Liver (tissue), 3 donors: ENCODE results near the gene ASH1L.

Experiments
- JUND ChIP-seq, 2 donors: IDR thresholded peaks; 2 replicates each; pipeline ENCODE4 v1.6.1; 2016; ENCODE audit warnings: antibody characterized with exemption in 2 of 2
- YY1 ChIP-seq: IDR thresholded peaks from 2 replicates; pipeline ENCODE4 v1.6.1; 2016; ENCODE audit warnings: antibody characterized with exemption, mild to moderate bottlenecking
- TF ChIP-seq, protein P1 (sequence below): IDR thresholded peaks from 2 replicates; pipeline ENCODE4 v1.6.1; 2016; ENCODE audit warnings: antibody characterized with exemption
- TF ChIP-seq, protein P2 (sequence below): fragments of 150-350 bp; IDR thresholded peaks from 2 replicates; pipeline ENCODE4 v1.5.1; 2017; ENCODE audit warnings: improper control_type of control experiment, low read depth, low read length; ENCODE audit not compliant: missing input control
- TF ChIP-seq, protein P3 (sequence below): IDR thresholded peaks from 2 replicates; pipeline ENCODE4 v1.6.1; 2016; ENCODE audit warnings: antibody characterized with exemption
- donor health status: healthy.
- donor health status: healthy.

DNA sequence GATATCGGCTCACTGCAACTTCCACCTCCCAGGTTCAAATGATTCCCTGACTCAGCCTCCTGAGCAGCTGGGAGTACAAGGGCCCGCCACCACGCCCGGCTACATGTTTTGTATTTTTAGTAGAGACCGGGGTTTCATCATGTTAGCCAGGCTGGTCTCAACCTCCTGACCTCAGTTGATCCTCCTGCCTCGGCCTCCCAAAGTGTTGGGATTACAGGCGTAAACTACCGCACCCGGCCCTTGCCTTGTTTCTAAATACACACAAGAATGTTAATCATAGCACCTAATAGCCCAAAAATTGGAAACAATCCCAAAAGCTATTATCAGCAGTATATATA, 46.3 kb upstream of the ASH1L start:
- TF ChIP-seq JUND (IDR thresholded peaks at IDR 0.05) (no peak), YY1 (no peak)
- TF ChIP-seq, protein P1, sequence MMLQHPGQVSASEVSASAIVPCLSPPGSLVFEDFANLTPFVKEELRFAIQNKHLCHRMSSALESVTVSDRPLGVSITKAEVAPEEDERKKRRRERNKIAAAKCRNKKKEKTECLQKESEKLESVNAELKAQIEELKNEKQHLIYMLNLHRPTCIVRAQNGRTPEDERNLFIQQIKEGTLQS, result no peak
- TF ChIP-seq, protein P2, sequence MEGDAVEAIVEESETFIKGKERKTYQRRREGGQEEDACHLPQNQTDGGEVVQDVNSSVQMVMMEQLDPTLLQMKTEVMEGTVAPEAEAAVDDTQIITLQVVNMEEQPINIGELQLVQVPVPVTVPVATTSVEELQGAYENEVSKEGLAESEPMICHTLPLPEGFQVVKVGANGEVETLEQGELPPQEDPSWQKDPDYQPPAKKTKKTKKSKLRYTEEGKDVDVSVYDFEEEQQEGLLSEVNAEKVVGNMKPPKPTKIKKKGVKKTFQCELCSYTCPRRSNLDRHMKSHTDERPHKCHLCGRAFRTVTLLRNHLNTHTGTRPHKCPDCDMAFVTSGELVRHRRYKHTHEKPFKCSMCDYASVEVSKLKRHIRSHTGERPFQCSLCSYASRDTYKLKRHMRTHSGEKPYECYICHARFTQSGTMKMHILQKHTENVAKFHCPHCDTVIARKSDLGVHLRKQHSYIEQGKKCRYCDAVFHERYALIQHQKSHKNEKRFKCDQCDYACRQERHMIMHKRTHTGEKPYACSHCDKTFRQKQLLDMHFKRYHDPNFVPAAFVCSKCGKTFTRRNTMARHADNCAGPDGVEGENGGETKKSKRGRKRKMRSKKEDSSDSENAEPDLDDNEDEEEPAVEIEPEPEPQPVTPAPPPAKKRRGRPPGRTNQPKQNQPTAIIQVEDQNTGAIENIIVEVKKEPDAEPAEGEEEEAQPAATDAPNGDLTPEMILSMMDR, result no peak
- TF ChIP-seq, protein P3, sequence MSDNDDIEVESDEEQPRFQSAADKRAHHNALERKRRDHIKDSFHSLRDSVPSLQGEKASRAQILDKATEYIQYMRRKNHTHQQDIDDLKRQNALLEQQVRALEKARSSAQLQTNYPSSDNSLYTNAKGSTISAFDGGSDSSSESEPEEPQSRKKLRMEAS, result no peak
